Left lung (tissue), 10 donors: ENCODE data around the gene FNDC3B. TPM values are rescaled to one million over a fixed set of nuclear protein-coding genes. Genes with fewer than 3 reads are reported as not detected.

Experiments used
- ATAC-seq: fragments of 200-7000 bp; cut with Tn5 transposase; one replicate; pipeline ENCODE4 v1.9.1; 2020; ENCODE audit warnings: moderate library complexity
- DNase-seq, 4 donors: peaks; one replicate each; pipeline ENCODE4 v3.0.0-alpha.2; 2013 to 2020
- H3K27ac ChIP-seq, 2 donors: fragments of 200-600 bp; sonication (generic) in 1 of 2; one replicate each; pipeline versions ENCODE4 v1.5.0 to v1.8.0; 2020 to 2021
- H3K27me3 ChIP-seq, 2 donors: fragments of 200-600 bp; sonication (generic) in 1 of 2; one replicate each; pipeline versions ENCODE4 v1.5.0 to v1.8.0; 2020 to 2021
- H3K36me3 ChIP-seq, 2 donors: fragments of 200-600 bp; sonication (generic) in 1 of 2; one replicate each; pipeline versions ENCODE4 v1.5.0 to v1.8.0; 2020 to 2021
- H3K4me1 ChIP-seq, 2 donors: fragments of 200-600 bp; one replicate each; pipeline ENCODE4 v1.8.0; 2021
- H3K4me3 ChIP-seq, 2 donors: fragments of 200-600 bp; sonication (generic) in 1 of 2; one replicate each; pipeline versions ENCODE4 v1.5.0 to v1.8.0; 2020 to 2021; ENCODE audit warnings: mild to moderate bottlenecking in 1 of 2
- H3K9me3 ChIP-seq, 2 donors: fragments of 200-600 bp; sonication (generic) in 1 of 2; one replicate each; pipeline versions ENCODE4 v1.5.0 to v1.8.0; 2020 to 2021
- CTCF ChIP-seq, 2 donors: fragments of 200-600 bp; sonication (generic) in 1 of 2; IDR thresholded peaks; one replicate each; pipeline versions ENCODE4 v1.5.0 to v1.8.0; 2021; ENCODE audit warnings: antibody characterized with exemption in 2 of 2
- intact Hi-C, 2 donors: fragments of 100-400 bp; cut with DNase I; formaldehyde crosslinking; loops; one replicate each; pipeline versions ENCODE4 v1.11.2 to v1.14.2; 2022
- polyA plus RNA-seq, 6 donors: library from polyadenylated mRNA; unstranded; fragments of 120-200 nt; gene quantifications; one replicate each; pipeline ENCODE4 v1.2.1, GENCODE V29; 2013; ENCODE audit not compliant: insufficient read length in 6 of 6
- total RNA-seq, 2 donors: library from RNA; stranded (reverse); fragmentation: NEBNext Ultra II Directional; extraction: Animal tissue kit (Norgen Biotek cat#: 25700); gene quantifications; one replicate each; pipeline ENCODE4 v1.2.1, GENCODE V29; 2021
- donor health status: DM: no; HTN: yes; CAD: no.
- donor health status: DM: no; HTN: no; CAD: no.

FNDC3B gene
- total and polyA plus RNA-seq, 8 donors = 35.2 to 185 (median 42.3) TPM

DNA sequence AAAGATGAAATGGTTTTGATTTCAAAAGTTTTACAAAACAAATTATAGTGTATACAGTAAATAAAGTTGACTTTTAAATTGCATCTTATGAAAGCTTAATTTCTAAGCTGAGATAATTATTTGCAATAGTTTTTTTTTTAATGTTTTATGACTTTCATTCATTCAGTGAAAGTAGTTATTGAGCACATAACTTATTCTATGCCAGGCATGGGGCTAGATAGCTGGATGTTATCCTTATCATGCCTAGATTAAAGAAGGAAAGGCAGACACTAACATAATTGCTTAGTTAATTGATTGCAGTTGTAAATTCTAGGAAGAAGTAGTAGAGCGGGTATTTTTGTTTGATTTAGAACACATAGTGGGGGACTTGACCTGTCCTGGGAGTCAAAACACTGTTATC is 92.4 kb downstream of the FNDC3B start:
- intact Hi-C loops = no loop called here
- no peak overlapping the region for H3K4me3 ChIP-seq
- ATAC-seq (no peak), DNase-seq (no peak)
- no peaks in the 10 kb centered on the region for H3K9me3 ChIP-seq
- H3K36me3 ChIP-seq = no peaks in the 10 kb centered on the region
- TF ChIP-seq CTCF (IDR thresholded peaks at IDR 0.05) = no peak
- H3K27me3 ChIP-seq = no peaks in the 10 kb centered on the region
- peaks cover 39 to 99% of the 10 kb centered on the region in 2 donors for H3K4me1 ChIP-seq
- H3K27ac ChIP-seq = peak overlapping the region; percentile 87 to 98

GRCh38 chr3:172132159-172132586 is 92.8 kb downstream of the FNDC3B start:
- peaks cover 37 to 99% of the 10 kb centered on the region in 2 donors for H3K4me1 ChIP-seq
- no peaks in the 10 kb centered on the region for H3K9me3 ChIP-seq
- no peaks in the 10 kb centered on the region for H3K27me3 ChIP-seq
- TF ChIP-seq CTCF (IDR thresholded peaks at IDR 0.05) = no peak
- intact Hi-C loops = no loop called here
- no peak overlapping the region for H3K4me3 ChIP-seq
- no peaks in the 10 kb centered on the region for H3K36me3 ChIP-seq
- DNase-seq (no peak), ATAC-seq (no peak)
- H3K27ac ChIP-seq = peak overlapping the region; percentile 87 to 98

DNA sequence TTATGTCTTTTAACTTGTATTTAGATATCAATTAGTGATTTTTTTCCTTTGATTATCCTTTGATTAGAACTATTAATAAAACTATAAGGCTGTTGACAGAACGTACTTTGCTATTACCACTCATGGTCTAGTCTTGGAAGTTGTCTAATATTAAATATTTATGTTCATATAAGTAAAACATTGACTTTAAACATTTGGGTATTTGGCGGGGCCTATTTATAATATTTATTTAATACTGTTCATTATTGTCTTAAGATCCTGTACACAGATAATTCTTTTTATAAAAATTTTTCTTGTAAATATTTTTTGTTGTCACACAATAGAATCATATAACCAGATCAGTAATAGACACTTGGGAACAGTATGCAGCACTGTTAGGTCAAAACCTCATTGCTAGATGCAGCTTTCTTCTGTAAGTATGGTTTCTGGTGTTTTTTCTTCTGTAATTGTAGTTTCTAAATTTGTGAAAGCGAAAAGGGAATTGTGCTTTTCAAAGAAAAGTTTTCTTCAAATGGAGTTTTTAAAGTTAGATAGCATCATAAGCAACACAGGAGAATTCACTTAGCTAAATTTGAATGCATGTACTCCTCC is 93.4 kb downstream of the FNDC3B start:
- H3K36me3 ChIP-seq = no peaks in the 10 kb centered on the region
- intact Hi-C loops = no loop called here
- H3K4me1 ChIP-seq = peaks cover 38 to 99% of the 10 kb centered on the region in 2 donors
- ATAC-seq (no peak), DNase-seq (no peak)
- peak overlapping the region in 1 of 2 donors; percentile 98 for H3K27ac ChIP-seq
- no peaks in the 10 kb centered on the region for H3K9me3 ChIP-seq
- H3K27me3 ChIP-seq = no peaks in the 10 kb centered on the region
- H3K4me3 ChIP-seq = no peak overlapping the region
- no peak for TF ChIP-seq CTCF (IDR thresholded peaks at IDR 0.05)

DNA sequence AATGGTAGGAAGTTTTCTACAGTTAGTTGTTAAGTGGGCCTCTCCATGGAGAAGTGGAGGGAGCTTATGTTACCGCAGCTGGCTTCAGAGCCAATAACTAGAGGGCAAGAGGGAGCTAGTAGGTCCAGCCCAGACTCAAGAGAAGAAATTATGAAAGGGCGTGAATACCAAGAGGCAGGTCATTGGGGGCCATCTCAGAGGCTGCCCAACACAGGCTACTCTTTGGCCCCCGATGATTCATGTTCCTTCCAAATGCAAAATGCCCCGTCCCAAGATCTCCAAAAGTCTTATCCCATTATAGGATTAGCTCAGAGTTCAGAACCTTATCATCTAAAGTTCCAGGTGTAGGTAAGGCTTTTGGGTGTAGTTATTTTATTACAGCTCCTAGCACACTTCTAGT is 94.5 kb downstream of the FNDC3B start:
- ATAC-seq (no peak), DNase-seq (no peak)
- Histone ChIP-seq H3K27me3 (no peaks in the 10 kb centered on the region), H3K9me3 (no peaks in the 10 kb centered on the region), H3K27ac (peak overlapping the region in 1 of 2 donors; percentile 98), H3K4me3 (no peak overlapping the region), H3K4me1 (peaks cover 38 to 99% of the 10 kb centered on the region in 2 donors), H3K36me3 (no peaks in the 10 kb centered on the region)
- intact Hi-C loops = no loop called here
- TF ChIP-seq CTCF (IDR thresholded peaks at IDR 0.05) = no peak

DNA sequence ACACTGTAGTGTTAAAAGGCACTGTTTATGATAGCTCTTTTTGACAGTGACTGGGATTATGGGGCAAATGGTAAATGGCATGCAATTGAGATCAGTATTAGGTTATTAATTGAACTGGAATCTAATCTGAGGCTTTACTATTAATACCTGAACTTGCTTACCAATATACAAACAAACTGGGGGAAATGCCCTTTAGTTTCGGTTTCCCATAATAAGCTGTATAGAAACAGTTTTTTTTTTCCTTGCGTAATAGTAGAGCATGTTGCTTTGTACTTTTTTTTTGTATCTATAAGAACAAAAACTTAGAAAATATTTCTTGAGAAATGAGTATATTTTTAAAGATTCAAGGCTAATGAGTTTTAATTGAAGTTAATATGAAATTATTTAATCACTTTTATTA is 95.0 kb downstream of the FNDC3B start:
- Histone ChIP-seq H3K4me1 (peaks cover 39 to 99% of the 10 kb centered on the region in 2 donors), H3K36me3 (no peaks in the 10 kb centered on the region), H3K9me3 (no peaks in the 10 kb centered on the region), H3K27me3 (no peaks in the 10 kb centered on the region), H3K27ac (peak overlapping the region in 1 of 2 donors; percentile 98), H3K4me3 (no peak overlapping the region)
- DNase-seq = no peak
- no peak for TF ChIP-seq CTCF (IDR thresholded peaks at IDR 0.05)
- intact Hi-C loops = no loop called here
- no peak for ATAC-seq
